Activated CD8-positive, alpha-beta memory T cell treated with anti-CD3 and anti-CD28 coated beads for 24 hours (primary cell): Measurements from ENCODE around the gene SCAF11.

Experiments used
- DNase-seq: peaks from one replicate; pipeline ENCODE4 v3.0.0-alpha.2; 2020

Gene SCAF11

GRCh38 chr12:45977620-45978019, 12.8 kb downstream of the SCAF11 start:
- no peak for DNase-seq

- DNase-seq = no peak
Measured at GRCh38 chr12:45975506-45975905, 14.9 kb downstream of the SCAF11 start.

DNA sequence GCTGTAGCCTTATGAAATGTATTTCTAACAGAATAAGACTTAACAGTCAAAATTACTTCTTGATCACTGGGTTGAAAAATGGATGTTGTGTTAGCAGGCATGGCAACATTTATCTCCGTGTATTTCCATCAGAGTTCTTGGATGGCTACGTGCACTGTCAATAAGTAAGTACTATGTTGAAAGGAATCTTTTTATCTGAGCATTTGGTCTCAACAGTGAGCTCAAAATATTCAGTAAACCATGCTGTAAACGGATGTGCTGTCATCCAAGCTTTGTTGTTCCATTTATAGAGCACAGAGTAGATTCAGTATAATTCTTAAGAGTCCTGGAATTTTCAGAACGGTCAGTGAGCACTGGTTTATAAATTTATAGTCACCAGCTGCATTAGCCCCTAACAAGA, 15.5 kb downstream of the SCAF11 start:
- no peak for DNase-seq

DNA sequence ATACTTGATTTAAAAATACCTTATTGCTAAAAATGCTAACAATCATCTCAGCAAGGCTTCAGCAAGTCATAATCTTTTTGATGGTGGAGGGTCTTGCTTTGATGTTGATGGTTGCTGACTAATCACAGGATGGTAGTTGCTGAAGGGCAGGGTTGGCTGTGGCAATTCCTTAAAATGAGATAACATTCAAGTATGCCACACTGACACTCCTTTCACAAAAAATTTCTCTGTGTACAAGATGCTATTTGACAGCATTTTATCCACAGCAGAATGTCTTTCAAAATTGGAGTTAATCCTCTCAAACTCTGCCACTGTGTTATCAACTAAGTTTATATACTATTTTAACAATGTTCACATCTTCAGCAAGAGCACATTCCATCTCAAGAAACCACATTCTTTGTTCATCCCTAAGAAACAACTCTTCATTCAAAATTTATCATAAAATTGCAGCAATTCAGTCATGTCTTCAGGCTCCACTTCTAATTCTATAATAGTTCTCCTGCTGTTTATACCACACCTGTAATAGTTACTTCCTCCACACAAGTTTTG, 16.1 kb downstream of the SCAF11 start:
- no peak for DNase-seq

DNA sequence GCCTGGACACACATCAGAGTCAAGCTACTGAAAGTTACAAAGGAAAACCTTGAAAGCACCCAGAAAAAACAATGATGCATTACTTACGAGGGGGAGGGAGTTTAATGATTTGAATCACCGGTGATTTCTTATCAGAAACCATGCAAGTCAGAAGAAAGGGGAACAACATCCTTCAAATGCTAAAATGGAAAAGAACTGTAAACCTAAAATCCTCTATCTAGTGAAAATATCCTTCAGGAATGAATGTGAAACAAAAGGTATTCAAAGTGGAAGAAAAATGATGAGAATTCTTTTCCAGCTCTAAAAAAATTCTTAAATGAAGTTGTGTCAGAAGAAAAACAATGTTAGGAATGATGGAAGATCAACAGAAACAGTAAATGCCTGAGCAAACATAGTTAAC, 16.8 kb downstream of the SCAF11 start:
- DNase-seq = no peak

GRCh38 chr12:45970391-45970790, 20.0 kb downstream of the SCAF11 start:
- no peak for DNase-seq

DNA sequence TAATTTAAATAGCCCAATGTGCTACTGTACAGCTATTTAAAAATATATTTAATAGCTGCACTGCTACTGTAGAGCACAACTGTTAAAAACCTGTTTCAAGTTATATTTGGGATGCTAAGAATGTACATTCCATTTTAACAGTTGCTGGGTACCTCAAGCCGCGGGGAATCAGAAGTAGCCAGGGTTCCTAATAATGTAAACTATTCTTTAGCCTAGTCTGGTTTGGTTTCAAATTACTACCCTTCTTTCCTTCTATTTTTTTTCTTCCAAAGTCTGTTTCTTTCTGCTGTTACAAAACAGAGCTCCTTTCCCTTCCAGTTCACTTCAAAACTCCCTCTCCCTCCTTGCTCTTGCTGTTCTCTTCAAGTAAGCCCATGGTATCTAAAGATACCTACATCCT, 21.3 kb downstream of the SCAF11 start:
- DNase-seq = no peak

DNA sequence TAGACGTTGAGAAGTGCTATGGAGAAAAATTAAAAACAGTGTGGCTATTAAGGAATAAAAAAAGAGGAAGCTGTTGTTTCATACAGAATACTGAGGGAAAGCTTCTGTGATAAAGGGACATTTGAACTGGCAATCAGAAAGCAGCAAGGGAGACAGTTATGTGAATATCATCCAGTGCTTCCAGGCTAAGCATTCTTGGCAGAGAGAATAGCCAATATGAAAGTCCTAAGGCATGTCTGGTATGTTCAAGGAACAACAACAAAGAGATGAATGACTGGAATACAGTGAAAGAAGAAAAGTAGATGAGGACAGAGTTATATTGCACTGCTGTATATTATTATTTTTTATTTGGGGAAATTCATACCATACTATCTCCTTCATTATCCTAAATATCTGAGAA, 23.9 kb downstream of the SCAF11 start:
- DNase-seq = no peak

DNA sequence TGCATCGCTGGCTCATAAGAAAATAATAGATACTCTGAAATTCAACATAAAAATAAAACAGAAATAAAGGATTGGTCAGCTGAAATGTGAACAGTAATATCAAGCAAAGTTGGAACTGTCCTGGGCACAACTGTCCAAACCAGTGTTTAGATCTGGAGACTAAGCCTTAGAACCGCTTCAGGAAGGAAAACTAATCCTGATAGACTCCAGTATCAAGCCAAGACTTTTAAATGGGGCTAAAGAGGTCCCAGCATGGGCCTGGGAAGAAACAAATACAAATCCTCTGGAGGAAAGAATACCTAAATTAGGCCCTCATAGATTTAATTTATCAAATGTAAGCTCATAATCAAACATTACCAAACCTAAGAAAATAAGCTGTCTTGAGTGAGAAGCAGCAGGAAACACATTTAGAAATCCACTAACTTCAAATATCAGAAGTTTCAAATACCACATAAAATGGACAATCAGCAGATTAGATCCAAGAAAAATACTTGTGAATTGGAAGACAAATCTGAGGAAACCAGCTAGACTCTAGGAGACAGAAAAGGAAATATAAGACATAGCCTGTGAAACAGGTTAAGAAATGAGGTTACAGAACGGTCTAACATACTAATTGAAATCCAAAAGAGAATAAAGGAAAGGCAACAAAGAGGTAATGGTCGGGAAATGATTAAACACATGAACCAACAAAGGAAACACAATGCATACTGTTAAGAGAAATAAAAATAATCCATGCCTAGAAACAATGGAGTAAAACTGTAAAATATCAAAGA, 27.6 kb downstream of the SCAF11 start:
- no peak for DNase-seq

DNA sequence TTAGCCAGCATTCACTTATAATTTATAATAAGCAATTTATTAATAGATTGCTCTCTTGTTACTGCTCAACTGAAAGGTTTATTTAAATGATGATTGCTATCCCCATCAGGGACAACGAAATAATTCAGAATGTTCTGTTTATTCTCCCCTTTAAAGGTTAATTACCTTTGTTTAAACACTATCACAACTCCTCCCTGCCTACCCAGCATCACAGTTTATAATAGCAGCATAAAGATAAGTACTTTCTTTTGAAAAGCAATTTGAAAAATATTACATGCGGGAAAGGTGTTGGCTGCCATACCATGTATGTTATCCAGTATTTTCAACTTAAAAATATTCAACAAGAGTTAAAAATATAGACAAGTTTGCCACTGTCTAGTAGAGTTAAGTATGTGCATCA, 30.6 kb downstream of the SCAF11 start:
- no peak for DNase-seq

GRCh38 chr12:45959025-45959424, 31.3 kb downstream of the SCAF11 start:
- no peak for DNase-seq

- DNase-seq = no peak
Measured at GRCh38 chr12:45948546-45948945, 41.8 kb downstream of the SCAF11 start.

DNA sequence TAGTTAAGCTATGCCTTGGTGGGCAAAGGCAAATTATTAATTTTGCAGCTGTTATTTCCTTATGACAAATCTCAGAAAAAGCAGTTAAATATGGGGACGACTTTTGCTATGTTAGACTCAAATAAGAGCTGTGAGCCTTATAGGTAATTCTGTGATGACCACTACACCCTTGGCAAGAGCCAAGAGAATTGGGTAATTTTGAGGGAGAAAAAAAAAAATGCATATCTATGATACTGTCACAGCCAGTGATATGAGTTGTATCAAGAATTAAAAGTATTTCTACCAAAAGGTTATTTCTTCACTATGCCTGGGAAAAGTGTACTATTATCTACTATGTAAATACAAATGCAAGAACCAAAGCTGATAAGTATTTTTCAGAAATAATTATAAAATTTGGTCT, 43.9 kb downstream of the SCAF11 start:
- DNase-seq = no peak

DNA sequence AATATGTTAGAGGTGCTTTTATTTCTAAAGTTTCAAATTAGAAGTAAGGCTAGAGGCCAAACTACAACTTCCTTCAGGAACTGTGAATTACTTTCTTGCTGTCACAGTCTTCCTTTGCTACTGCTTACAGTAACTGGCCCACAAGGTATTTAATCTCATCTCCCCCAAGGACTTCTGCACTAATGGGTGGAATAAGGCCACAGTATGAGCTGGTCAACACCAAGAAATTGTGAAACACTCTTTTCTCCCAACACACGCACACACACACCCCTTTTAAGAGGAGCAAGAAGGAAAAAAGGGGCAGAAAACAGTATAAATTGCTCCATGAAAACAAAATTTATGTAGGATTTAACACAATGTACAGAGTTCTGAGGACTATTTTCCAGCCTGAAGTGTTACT, 45.6 kb downstream of the SCAF11 start:
- no peak for DNase-seq

DNA sequence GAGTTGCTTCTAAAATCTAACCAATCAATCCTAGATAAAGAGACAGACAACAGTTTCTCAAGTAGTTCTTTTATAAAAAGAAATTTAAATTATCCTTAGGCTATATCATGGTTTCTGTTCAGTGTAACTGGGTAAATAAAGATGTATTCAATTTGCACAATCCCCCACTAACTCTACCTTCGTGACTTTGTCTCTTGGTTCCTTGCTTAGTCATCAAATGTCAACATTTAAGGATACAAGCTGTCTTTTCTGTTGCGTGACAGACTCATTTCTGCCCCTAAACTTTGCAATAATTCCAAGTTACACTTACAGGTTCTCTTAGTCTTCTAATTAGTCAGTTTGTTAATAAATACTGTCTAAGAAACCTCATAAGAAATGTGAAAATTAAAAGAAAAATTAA, 50.6 kb downstream of the SCAF11 start:
- no peak for DNase-seq

GRCh38 chr12:45938566-45938965, 51.8 kb downstream of the SCAF11 start:
- DNase-seq = no peak

GRCh38 chr12:45934956-45935355, 55.4 kb downstream of the SCAF11 start:
- DNase-seq = no peak

DNA sequence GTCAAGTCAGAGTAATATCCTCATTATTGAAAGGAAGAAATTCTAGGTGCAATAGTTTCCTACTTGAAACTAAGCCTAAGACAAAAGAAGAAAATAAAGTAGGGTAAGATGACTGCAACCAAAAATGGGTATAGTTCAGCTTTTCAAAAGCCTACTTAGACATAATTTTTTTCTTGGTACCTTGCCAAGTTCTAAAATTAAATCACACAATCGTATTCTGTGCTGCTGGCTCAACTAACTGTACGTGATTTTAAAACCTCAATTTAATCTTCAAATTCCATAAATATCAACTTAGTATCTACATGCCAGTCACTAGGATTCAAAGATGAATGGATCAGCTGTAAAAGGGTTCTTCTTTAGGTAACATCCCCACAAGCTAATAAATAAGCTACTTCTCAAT, 56.9 kb downstream of the SCAF11 start:
- DNase-seq = no peak

GRCh38 chr12:45930369-45930768, 60.0 kb downstream of the SCAF11 start:
- DNase-seq = no peak

DNA sequence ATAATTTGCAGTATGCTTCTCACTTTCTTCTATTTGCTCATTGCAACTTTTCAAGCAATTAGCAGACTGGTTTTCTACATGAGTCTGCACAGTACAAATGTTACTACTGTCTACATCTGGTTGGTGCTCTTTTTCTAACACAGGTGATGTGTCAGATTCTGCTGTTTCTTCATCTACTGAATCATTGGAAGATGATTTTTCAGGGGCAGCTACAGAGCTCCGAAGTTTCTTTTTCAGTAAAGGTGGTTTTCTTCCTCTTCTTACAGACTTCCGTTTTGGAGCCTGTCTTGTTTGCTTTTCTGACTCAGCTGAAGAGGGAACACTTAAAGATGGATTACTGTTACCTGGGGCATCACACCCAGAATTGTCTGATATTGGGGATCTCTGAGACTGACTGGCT, 62.1 kb downstream of the SCAF11 start:
- no peak for DNase-seq

- DNase-seq = no peak
Measured at GRCh38 chr12:45918818-45919217, 71.6 kb downstream of the SCAF11 start.

- DNase-seq = no peak
Measured at GRCh38 chr12:45915405-45915804, 75.0 kb downstream of the SCAF11 start.

DNA sequence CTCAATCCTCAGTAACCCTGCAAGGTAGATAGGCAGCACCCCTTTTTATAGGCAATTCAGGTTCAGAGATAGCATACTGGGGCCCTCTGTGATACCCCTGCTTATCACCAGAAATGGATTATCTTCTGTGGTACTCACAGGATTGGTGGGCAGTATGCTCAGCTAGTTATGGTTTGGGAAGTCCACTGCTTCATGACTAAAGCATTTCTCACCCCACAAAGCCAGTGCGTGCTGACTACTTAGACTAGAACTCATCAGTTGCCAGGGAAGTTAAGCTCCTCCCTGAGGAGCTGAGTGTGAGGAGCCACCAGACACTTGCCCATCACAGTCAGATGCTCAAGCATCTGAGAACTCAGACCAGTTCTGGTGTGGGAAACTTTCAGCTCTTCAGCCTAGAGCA, 76.3 kb downstream of the SCAF11 start:
- DNase-seq = no peak

DNA sequence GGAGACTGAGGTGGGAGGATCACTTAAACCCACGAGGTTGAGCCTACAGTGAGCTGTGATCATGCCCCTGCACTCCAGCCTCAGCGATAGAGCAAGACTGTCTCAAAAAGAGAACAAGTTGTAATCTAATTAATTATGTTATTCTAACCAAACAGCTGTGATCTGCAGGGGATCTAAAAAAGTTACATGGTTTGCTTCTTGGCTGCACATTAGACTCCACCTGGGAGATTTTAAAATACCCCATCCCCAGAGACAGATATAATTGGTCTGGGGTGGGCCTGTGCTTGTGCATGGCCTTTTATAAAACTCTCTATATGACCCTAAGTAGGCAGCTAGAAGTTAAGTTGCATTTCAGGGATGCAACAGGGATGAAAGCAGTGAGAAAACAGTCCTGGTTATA, 76.7 kb downstream of the SCAF11 start:
- DNase-seq = no peak

DNA sequence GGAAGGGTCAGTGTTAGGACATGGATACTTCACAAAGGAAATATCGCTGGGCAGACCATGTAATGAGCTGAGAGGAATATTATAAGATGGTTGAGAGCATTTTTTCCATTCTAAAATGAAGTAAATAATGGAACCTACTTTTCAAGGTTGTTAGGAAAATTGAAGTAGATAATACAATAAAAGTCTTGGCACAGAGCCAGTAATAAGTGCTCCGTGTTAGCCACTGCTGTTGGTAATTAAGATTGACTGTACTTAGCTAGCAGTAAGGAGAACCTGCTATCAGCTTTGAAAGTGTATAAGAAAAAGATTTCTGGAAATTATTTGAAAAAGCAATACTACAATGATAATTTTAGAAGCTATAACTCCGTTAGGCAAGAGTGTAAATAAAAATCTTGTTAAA, 77.6 kb downstream of the SCAF11 start:
- no peak for DNase-seq
